Body of pancreas (tissue), 4 donors: ENCODE measurements around the gene SFXN2. TPM values are rescaled to one million over a fixed set of nuclear protein-coding genes. Genes with fewer than 3 reads are reported as not detected.
"Not testable (repeated sequence)": the region's sequence is repeated elsewhere in the genome, so short reads cannot be mapped to it uniquely, and the experiment has no call there.

ENCODE experiments used
- ATAC-seq: fragments of 150-250 bp; one replicate; pipeline ENCODE4 v1.9.1; 2016
- DNase-seq, 4 donors: peaks; one replicate each; pipeline ENCODE4 v3.0.0-alpha.2; 2019
- H3K27ac ChIP-seq, 4 donors: fragments of 200-600 bp; sonication (generic); 1 replicate in 3 of 4; 2 replicates in 1 of 4; pipeline versions ENCODE4 v1.5.1 to v1.6.1; 2016 to 2019; ENCODE audit warnings: mild to moderate bottlenecking in 1 of 4, mixed read lengths in 1 of 4, moderate library complexity in 1 of 4
- H3K27me3 ChIP-seq, 2 donors: fragments of 200-600 bp; sonication (generic); one replicate each; pipeline ENCODE4 v1.6.0; 2016; ENCODE audit warnings: mild to moderate bottlenecking in 1 of 2
- H3K36me3 ChIP-seq, 2 donors: fragments of 200-600 bp; sonication (generic); replicated peaks in 1 of 2; 2 replicates each; pipeline ENCODE4 v1.5.1; 2016; ENCODE audit warnings: low read depth in 2 of 2; ENCODE audit not compliant: insufficient read depth in 1 of 2
- H3K4me1 ChIP-seq: fragments of 200-600 bp; sonication (generic); one replicate; pipeline ENCODE4 v1.6.0; 2016
- H3K4me3 ChIP-seq, 2 donors: fragments of 200-600 bp; sonication (generic); 1 replicate in 1 of 2; 2 replicates in 1 of 2; pipeline ENCODE4 v1.5.1; 2016 to 2019
- H3K9me3 ChIP-seq, 3 donors: fragments of 200-600 bp; sonication (generic); 1 replicate in 2 of 3; 2 replicates in 1 of 3; pipeline ENCODE4 v1.5.1; 2016
- CTCF ChIP-seq, 7 experiments: fragments of 450-650 bp in 4 of 7; fragments of 200-600 bp in 3 of 7; sonication (generic) in 3 of 7; IDR thresholded peaks; one replicate each; pipeline ENCODE4 v1.5.1; 2016 to 2019; ENCODE audit warnings: antibody characterized with exemption in 7 of 7
- POLR2A ChIP-seq, 3 donors: fragments of 450-650 bp; IDR thresholded peaks; one replicate each; pipeline ENCODE4 v1.6.1; 2016; ENCODE audit warnings: antibody characterized with exemption in 3 of 3, mild to moderate bottlenecking in 2 of 3
- WGBS, 2 donors: methylation state at CpG; one replicate each; pipeline ENCODE4 v1.1.5; 2017; 5-methylcytosine and 5-hydroxymethylcytosine counted together
- intact Hi-C: fragments of 100-400 bp; cut with DNase I; formaldehyde crosslinking; loops from one replicate; pipeline ENCODE4 v1.15.1; 2023
- total RNA-seq, 2 donors: library from RNA; depleted of rRNA; stranded (reverse); fragments of >200 nt; gene quantifications; one replicate each; pipeline ENCODE4 v1.1.0, GENCODE V29; 2016

SFXN2 gene
- total RNA-seq, 2 donors from 2014 or later: 2.1 to 7.3 TPM

- Histone ChIP-seq H3K36me3 (no peaks in the 10 kb centered on the region), H3K4me1 (no peaks in the 10 kb centered on the region), H3K27ac (no peak overlapping the region), H3K4me3 (no peak overlapping the region), H3K9me3 (no peaks in the 10 kb centered on the region), H3K27me3 (no peaks in the 10 kb centered on the region)
- ATAC-seq: no peak
- intact Hi-C loops: no loop called here
- 79 to 87% methylated on average over 8 of the region's 8 CpGs for WGBS, 2 donors
- DNase-seq: no peak
- no peak for TF ChIP-seq CTCF (IDR thresholded peaks at IDR 0.05)
- no peak for TF ChIP-seq POLR2A (IDR thresholded peaks at IDR 0.05)
Measured at GRCh38 chr10:102691285-102692066, 23.0 kb upstream of the SFXN2 start.

GRCh38 chr10:102695401-102695800, 19.0 kb upstream of the SFXN2 start:
- ATAC-seq, H3K4me1 ChIP-seq, H3K36me3 ChIP-seq, H3K4me3 ChIP-seq, DNase-seq, H3K27me3 ChIP-seq, intact Hi-C loops, H3K9me3 ChIP-seq, H3K27ac ChIP-seq: not testable (repeated sequence)
- WGBS, 2 donors: 95 to 98% methylated on average over 10 of the region's 10 CpGs

- Histone ChIP-seq H3K9me3 (no peaks in the 10 kb centered on the region), H3K27me3 (no peaks in the 10 kb centered on the region), H3K27ac (no peak overlapping the region), H3K36me3 (peaks cover 0 to 3% of the 10 kb centered on the region in 2 donors), H3K4me1 (no peaks in the 10 kb centered on the region), H3K4me3 (no peak overlapping the region)
- DNase-seq: no peak
- WGBS, 2 donors: 94 to 98% methylated on average over 3 of the region's 3 CpGs
- no peak for TF ChIP-seq POLR2A (IDR thresholded peaks at IDR 0.05)
- TF ChIP-seq CTCF (IDR thresholded peaks at IDR 0.05): no peak
- intact Hi-C loops: no loop called here
- ATAC-seq: no peak
Measured at GRCh38 chr10:102696736-102697135, 17.7 kb upstream of the SFXN2 start.

GRCh38 chr10:102698894-102699293, 15.5 kb upstream of the SFXN2 start:
- WGBS, 2 donors: 82 to 93% methylated on average over 2 of the region's 2 CpGs
- H3K27me3 ChIP-seq: no peaks in the 10 kb centered on the region
- H3K9me3 ChIP-seq: no peaks in the 10 kb centered on the region
- H3K36me3 ChIP-seq: peaks cover 0 to 3% of the 10 kb centered on the region in 2 donors
- H3K4me3 ChIP-seq: no peak overlapping the region
- TF ChIP-seq CTCF (IDR thresholded peaks at IDR 0.05): no peak
- no peak for TF ChIP-seq POLR2A (IDR thresholded peaks at IDR 0.05)
- ATAC-seq (no peak), DNase-seq (no peak)
- H3K4me1 ChIP-seq: no peaks in the 10 kb centered on the region
- intact Hi-C loops: no loop called here
- H3K27ac ChIP-seq: no peak overlapping the region

GRCh38 chr10:102701272-102701671, 13.2 kb upstream of the SFXN2 start:
- H3K27ac ChIP-seq: no peak overlapping the region
- DNase-seq (no peak), ATAC-seq (no peak)
- H3K4me3 ChIP-seq: no peak overlapping the region
- no peaks in the 10 kb centered on the region for H3K4me1 ChIP-seq
- no peaks in the 10 kb centered on the region for H3K27me3 ChIP-seq
- H3K9me3 ChIP-seq: no peaks in the 10 kb centered on the region
- 82 to 94% methylated on average over 3 of the region's 3 CpGs for WGBS, 2 donors
- TF ChIP-seq POLR2A (IDR thresholded peaks at IDR 0.05): no peak
- TF ChIP-seq CTCF (IDR thresholded peaks at IDR 0.05): no peak
- H3K36me3 ChIP-seq: peaks cover 0 to 3% of the 10 kb centered on the region in 2 donors
- intact Hi-C loops: no loop called here
